ENCODE measurements around the gene CHRM5.
A peak's percentile ranks its signal among the peaks of the same experiment; 100 is the strongest.

Gene CHRM5

DNA sequence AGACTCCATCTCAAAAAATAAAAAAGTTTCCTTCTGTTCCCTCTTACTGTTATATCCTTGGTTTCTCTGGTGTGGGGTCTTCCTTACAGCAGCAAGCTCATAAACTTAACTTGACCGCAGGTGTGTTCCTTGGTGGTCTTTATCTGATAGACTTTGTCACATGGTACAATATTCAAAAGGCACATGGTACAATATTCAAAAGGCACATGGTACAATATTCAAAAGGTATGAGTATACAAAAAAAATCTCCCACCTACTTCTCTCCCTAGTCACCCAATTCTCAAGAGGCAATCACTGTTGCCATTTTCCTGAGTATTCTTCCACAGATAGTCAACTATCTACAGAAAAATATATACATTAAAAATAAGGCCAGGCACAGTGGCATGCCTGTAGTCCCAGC is 138.1 kb downstream of the CHRM5 start:
- TF ChIP-seq, protein P1, sequence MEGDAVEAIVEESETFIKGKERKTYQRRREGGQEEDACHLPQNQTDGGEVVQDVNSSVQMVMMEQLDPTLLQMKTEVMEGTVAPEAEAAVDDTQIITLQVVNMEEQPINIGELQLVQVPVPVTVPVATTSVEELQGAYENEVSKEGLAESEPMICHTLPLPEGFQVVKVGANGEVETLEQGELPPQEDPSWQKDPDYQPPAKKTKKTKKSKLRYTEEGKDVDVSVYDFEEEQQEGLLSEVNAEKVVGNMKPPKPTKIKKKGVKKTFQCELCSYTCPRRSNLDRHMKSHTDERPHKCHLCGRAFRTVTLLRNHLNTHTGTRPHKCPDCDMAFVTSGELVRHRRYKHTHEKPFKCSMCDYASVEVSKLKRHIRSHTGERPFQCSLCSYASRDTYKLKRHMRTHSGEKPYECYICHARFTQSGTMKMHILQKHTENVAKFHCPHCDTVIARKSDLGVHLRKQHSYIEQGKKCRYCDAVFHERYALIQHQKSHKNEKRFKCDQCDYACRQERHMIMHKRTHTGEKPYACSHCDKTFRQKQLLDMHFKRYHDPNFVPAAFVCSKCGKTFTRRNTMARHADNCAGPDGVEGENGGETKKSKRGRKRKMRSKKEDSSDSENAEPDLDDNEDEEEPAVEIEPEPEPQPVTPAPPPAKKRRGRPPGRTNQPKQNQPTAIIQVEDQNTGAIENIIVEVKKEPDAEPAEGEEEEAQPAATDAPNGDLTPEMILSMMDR (IDR thresholded peaks at IDR 0.05; ENCODE audit: insufficient read depth, low read depth, low read length, missing control alignments) = no peak
- no peak for DNase-seq (ENCODE audit: low read depth)
- H3K4me3 ChIP-seq (ENCODE audit: low read length) = no peak overlapping the region

DNA sequence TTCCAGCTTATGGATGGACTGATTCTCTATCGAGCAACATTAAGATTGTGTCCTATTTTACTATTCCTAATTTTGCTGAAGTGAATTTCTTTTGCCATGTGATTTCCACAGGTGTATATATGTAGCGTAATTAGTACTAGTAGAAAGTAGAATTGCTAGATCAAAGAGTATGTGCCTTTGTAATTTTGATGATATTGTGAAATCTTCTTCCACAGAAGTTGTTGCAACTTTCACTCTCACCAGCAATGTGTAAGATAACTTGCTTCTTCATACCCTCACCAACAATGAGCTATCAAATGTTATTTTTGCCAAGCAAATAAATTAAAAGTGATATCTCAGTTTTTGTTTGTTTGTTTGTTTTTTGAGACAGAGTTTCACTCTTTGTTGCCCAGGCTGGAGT is 139.0 kb downstream of the CHRM5 start:
- TF ChIP-seq, protein P1 (IDR thresholded peaks at IDR 0.05; ENCODE audit: insufficient read depth, low read depth, low read length, missing control alignments) = no peak
- H3K4me3 ChIP-seq (ENCODE audit: low read length) = no peak overlapping the region
- DNase-seq (ENCODE audit: low read depth) = no peak

DNA sequence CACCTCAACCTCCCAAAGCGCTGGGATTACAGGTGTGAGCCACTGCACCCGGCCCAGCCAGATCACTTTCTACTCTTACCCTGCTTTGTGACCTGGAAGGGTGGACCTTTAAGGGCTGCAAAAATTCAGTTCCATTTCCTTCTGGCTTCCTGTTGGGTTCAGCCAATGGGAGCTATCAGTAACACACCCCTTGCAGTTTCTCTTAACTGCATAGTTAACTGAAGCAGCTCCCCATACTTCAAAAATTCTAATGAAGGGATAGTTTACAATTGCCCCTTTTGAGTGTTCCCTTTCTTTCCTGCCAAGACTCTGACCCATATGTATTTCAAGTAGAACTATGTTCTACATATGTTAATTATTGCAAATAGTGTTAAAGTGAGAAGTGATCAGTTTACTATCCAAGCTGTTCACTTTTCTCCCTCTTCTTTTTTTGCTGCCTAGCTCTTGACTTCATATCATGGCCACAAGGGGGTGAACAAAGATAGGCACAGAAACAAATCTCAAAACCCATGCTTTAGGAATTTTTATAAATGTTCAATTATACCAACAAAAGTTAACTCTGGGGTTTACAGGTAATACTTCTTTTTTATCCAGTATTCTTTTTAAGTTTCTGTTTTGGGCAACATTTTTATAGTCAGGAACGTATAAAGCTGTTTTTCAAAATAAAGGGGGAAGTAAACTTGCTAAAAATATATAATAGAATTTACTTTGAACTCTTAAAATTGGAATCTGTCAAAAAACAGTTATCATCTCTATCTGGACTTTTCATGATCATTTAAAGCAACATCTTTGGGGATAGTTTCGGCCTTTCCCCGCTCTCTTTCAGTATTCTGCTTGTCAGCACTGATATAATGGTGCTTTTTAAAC is 141.7 kb downstream of the CHRM5 start:
- H3K4me3 ChIP-seq (ENCODE audit: low read length) = no peak overlapping the region
- TF ChIP-seq, protein P1 (IDR thresholded peaks at IDR 0.05; ENCODE audit: insufficient read depth, low read depth, low read length, missing control alignments) = peak; percentile 76
- DNase-seq (ENCODE audit: low read depth) = peak; percentile 56

DNA sequence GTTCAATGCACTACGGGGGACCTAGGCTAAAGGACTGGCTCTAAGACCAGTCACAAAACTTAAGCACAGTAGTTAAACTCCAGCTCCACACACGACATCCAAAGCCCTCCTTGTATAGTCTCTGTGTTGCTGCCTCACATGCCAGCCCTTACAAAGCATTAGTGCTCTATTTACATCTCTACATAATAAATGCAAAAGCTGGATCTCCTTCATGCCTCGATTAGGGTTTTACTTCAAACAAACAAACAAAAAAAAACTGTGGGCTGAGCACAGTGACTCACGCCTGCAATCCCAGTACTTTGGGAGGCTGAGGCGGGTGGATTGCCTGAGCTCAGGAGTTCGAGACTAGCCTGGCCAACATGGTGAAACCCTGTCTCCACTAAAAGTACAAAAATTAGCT is 143.2 kb downstream of the CHRM5 start:
- no peak overlapping the region for H3K4me3 ChIP-seq (ENCODE audit: low read length)
- no peak for DNase-seq (ENCODE audit: low read depth)
- TF ChIP-seq, protein P1 (IDR thresholded peaks at IDR 0.05; ENCODE audit: insufficient read depth, low read depth, low read length, missing control alignments) = no peak

DNA sequence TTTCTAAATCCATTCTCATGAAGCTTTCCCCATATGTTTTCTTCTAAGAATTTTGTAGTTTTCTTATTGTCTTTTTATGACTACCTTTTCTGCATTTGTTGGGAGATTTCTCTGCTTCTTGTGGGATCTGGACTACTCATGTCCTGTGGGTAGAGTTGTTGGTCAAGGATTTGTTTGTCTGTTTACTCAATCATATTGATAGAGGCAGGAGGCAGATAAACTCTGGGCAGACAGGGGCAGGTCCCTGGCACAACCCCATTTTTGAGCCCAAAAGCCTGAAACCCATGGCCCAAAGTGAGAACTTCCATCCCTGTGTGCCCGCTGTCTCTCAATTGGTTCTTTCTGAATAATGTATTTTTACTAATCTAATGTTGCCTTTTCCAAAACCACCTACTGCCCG is 145.9 kb downstream of the CHRM5 start:
- DNase-seq (ENCODE audit: low read depth) = no peak
- TF ChIP-seq, protein P1 (IDR thresholded peaks at IDR 0.05; ENCODE audit: insufficient read depth, low read depth, low read length, missing control alignments) = no peak
- no peak overlapping the region for H3K4me3 ChIP-seq (ENCODE audit: low read length)

DNA sequence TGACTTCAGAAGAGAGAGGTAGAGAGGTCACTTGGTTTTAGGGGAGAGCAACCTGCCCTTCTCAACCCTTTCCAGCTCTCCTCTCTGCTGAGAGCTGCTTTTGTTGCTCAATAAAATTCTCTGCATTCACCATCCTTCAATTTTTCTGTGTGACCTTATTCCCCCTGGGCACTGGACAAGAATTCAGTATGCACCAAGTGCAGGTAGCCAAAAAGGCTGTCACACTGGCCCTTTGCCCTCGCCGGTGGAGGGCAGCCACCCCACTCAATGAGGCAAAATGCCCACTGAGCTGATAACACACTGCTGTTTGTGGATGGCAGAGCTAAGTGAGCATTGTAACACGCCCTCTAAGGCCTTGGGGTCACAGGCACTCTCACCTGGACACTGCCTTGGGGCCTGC is 146.4 kb downstream of the CHRM5 start:
- H3K4me3 ChIP-seq (ENCODE audit: low read length) = no peak overlapping the region
- no peak for DNase-seq (ENCODE audit: low read depth)
- TF ChIP-seq, protein P1 (IDR thresholded peaks at IDR 0.05; ENCODE audit: insufficient read depth, low read depth, low read length, missing control alignments) = no peak

DNA sequence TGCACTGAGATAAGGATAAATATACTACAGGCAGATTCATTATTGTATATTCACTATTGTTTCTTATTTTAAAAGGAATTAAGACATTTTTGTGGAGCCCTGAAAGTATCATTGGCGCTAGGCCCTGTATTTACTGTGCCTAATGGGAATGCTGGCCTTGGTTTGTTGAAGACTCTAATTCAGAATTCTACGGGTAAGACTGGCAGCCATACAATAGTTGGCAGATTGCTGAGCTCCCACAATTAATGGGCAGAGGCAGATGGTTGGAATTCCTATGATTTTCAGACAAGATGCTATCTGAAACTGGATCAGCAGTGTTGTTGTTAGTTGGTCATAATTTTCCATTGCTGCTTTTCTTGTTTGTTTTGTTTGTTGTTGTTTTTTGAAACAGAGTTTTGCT is 148.3 kb downstream of the CHRM5 start:
- no peak for DNase-seq (ENCODE audit: low read depth)
- TF ChIP-seq, protein P1 (IDR thresholded peaks at IDR 0.05; ENCODE audit: insufficient read depth, low read depth, low read length, missing control alignments) = no peak

More for the DNA sequence above, 148.3 kb downstream of the CHRM5 start:
- no peak overlapping the region for H3K4me3 ChIP-seq (ENCODE audit: low read length)
